OCI-M2 (cell line): Measurements from ENCODE around the gene AHNAK.
"Not testable (repeated sequence)": the region's sequence is repeated elsewhere in the genome, so short reads cannot be mapped to it uniquely, and the experiment has no call there.

Source experiments
- DNase-seq: peaks from one replicate; lab custom pipeline; 2025; ENCODE audit not compliant: unreplicated experiment; lab: John Stamatoyannopoulos, UW

Gene AHNAK

GRCh38 chr11:62553839-62554361 is 7.3 kb upstream of the AHNAK start:
- DNase-seq = no peak

GRCh38 chr11:62553080-62553838 is 6.7 kb upstream of the AHNAK start:
- no peak for DNase-seq

GRCh38 chr11:62552485-62553079 is 6.0 kb upstream of the AHNAK start:
- no peak for DNase-seq

- not testable (repeated sequence) for DNase-seq
Measured at GRCh38 chr11:62550478-62550877, 3.9 kb upstream of the AHNAK start.

GRCh38 chr11:62548545-62549335 is 2.1 kb upstream of the AHNAK start:
- no peak for DNase-seq

- no peak for DNase-seq
Measured at GRCh38 chr11:62547691-62548281, 1.2 kb upstream of the AHNAK start.

GRCh38 chr11:62546929-62547625 is 471 bp upstream of the AHNAK start:
- no peak for DNase-seq

- DNase-seq = peak; percentile 48
Measured at GRCh38 chr11:62545437-62546243, 966 bp downstream of the AHNAK start.

GRCh38 chr11:62544581-62545436 is 1.8 kb downstream of the AHNAK start:
- DNase-seq = no peak

- DNase-seq = no peak
Measured at GRCh38 chr11:62543680-62544444, 2.7 kb downstream of the AHNAK start.

GRCh38 chr11:62542750-62543567 is 3.6 kb downstream of the AHNAK start:
- no peak for DNase-seq

GRCh38 chr11:62542111-62542745 is 4.4 kb downstream of the AHNAK start:
- DNase-seq = no peak

GRCh38 chr11:62540804-62541701 is 5.6 kb downstream of the AHNAK start:
- no peak for DNase-seq

GRCh38 chr11:62539238-62539925 is 7.2 kb downstream of the AHNAK start:
- DNase-seq = no peak
